ENCODE measurements around the gene SEL1L.

GRCh38 chr14:81559385-81559784, 25.7 kb upstream of the SEL1L start:
- TF ChIP-seq SIN3A (IDR thresholded peaks at IDR 0.05; ENCODE audit: borderline replicate concordance, insufficient read depth, low read length), result no peak
- no peak for TF ChIP-seq POLR2AphosphoS5 (IDR thresholded peaks at IDR 0.05; ENCODE audit: low read depth, low read length)
- no peak for TF ChIP-seq TAF1 (IDR thresholded peaks at IDR 0.05; ENCODE audit: borderline replicate concordance, insufficient read depth, low read length)
- TF ChIP-seq, protein P1, sequence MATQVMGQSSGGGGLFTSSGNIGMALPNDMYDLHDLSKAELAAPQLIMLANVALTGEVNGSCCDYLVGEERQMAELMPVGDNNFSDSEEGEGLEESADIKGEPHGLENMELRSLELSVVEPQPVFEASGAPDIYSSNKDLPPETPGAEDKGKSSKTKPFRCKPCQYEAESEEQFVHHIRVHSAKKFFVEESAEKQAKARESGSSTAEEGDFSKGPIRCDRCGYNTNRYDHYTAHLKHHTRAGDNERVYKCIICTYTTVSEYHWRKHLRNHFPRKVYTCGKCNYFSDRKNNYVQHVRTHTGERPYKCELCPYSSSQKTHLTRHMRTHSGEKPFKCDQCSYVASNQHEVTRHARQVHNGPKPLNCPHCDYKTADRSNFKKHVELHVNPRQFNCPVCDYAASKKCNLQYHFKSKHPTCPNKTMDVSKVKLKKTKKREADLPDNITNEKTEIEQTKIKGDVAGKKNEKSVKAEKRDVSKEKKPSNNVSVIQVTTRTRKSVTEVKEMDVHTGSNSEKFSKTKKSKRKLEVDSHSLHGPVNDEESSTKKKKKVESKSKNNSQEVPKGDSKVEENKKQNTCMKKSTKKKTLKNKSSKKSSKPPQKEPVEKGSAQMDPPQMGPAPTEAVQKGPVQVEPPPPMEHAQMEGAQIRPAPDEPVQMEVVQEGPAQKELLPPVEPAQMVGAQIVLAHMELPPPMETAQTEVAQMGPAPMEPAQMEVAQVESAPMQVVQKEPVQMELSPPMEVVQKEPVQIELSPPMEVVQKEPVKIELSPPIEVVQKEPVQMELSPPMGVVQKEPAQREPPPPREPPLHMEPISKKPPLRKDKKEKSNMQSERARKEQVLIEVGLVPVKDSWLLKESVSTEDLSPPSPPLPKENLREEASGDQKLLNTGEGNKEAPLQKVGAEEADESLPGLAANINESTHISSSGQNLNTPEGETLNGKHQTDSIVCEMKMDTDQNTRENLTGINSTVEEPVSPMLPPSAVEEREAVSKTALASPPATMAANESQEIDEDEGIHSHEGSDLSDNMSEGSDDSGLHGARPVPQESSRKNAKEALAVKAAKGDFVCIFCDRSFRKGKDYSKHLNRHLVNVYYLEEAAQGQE (IDR thresholded peaks at IDR 0.05; ENCODE audit: insufficient read depth in 1 of 2, low read depth in 2 of 2, low read length in 2 of 2), result no peak
- TF ChIP-seq FOXP2 (optimal IDR thresholded peaks at IDR 0.05; ENCODE audit: borderline replicate concordance, extremely low read depth, extremely low read length, insufficient read depth), result no peak

Measured in PFSK-1 (cell line).